H1 (cell line): Measurements from ENCODE around the gene MAMSTR.

Experiments used
- EZH2 ChIP-seq: fragments of 200-600 bp; sonication (generic); IDR thresholded peaks from 2 replicates; pipeline ENCODE4 v1.7.1; 2012; ENCODE audit warnings: low read depth, mild to moderate bottlenecking, moderate library complexity, low read length, inconsistent platforms; ENCODE audit not compliant: severe bottlenecking
- GABPA ChIP-seq: IDR thresholded peaks from 2 replicates; pipeline ENCODE4 v1.6.1; 2011; ENCODE audit warnings: mild to moderate bottlenecking, low read length, moderate library complexity, borderline replicate concordance; ENCODE audit not compliant: insufficient read depth
- SUZ12 ChIP-seq: fragments of 200-600 bp; sonication (generic); IDR thresholded peaks from 2 replicates; pipeline ENCODE4 v1.6.1; 2012; ENCODE audit warnings: mild to moderate bottlenecking, inconsistent platforms, low read length, moderate library complexity, mixed read lengths
- TF ChIP-seq, protein P1 (sequence below), 3 experiments: IDR thresholded peaks; 1 replicate in 2 of 3; 2 replicates in 1 of 3; pipeline versions ENCODE4 v1.5.1 to v1.6.1; 2011; ENCODE audit warnings: low read length in 3 of 3, mild to moderate bottlenecking in 3 of 3, inconsistent platforms in 2 of 3, low read depth in 1 of 3, moderate library complexity in 1 of 3; ENCODE audit not compliant: insufficient read depth in 1 of 3; ENCODE audit errors: control extremely low read depth in 1 of 3
- TF ChIP-seq, protein P2 (sequence below): IDR thresholded peaks from 2 replicates; pipeline ENCODE4 v1.6.1; 2012; ENCODE audit warnings: inconsistent platforms

DNA sequence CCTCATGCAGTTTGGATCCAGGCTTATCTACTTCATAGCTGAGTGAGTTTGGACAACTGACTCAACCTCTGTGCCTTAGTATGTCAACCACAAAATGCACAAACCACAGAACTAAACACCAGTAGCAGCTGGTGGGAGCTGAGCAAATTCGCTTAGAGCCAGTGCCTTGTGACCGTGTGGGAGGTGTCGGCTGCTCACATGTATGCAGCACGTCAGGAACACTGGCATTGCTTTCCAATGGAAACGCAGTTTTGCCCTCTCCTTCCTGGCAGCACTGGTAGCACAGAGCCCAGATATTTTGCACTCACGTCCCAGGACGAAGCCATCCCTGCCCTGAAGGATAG, 38.4 kb downstream of the MAMSTR start:
- TF ChIP-seq EZH2 = no peak
- TF ChIP-seq SUZ12 = no peak
- TF ChIP-seq, protein P1, sequence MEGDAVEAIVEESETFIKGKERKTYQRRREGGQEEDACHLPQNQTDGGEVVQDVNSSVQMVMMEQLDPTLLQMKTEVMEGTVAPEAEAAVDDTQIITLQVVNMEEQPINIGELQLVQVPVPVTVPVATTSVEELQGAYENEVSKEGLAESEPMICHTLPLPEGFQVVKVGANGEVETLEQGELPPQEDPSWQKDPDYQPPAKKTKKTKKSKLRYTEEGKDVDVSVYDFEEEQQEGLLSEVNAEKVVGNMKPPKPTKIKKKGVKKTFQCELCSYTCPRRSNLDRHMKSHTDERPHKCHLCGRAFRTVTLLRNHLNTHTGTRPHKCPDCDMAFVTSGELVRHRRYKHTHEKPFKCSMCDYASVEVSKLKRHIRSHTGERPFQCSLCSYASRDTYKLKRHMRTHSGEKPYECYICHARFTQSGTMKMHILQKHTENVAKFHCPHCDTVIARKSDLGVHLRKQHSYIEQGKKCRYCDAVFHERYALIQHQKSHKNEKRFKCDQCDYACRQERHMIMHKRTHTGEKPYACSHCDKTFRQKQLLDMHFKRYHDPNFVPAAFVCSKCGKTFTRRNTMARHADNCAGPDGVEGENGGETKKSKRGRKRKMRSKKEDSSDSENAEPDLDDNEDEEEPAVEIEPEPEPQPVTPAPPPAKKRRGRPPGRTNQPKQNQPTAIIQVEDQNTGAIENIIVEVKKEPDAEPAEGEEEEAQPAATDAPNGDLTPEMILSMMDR (IDR thresholded peaks at IDR 0.05; ENCODE audit: control extremely low read depth in 1 of 3, insufficient read depth in 1 of 3, low read depth in 1 of 3, low read length in 3 of 3) = no peak
- TF ChIP-seq, protein P2, sequence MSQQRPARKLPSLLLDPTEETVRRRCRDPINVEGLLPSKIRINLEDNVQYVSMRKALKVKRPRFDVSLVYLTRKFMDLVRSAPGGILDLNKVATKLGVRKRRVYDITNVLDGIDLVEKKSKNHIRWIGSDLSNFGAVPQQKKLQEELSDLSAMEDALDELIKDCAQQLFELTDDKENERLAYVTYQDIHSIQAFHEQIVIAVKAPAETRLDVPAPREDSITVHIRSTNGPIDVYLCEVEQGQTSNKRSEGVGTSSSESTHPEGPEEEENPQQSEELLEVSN = no peak
- TF ChIP-seq GABPA = no peak
